SK-N-SH (cell line): ENCODE results near the gene PTPN9. TPM values are rescaled to one million over a fixed set of nuclear protein-coding genes. Genes with fewer than 3 reads are reported as not detected.

Source experiments
- CTCF ChIA-PET: fragments of 300-600, 350-600 bp; formaldehyde crosslinking; extraction: SDS; loops from one replicate; lab custom pipeline; 2021; lab: Yijun Ruan, JAX
- POLR2A ChIA-PET: fragments of 350-600 bp; sonication (Branson Sonifier 250); formaldehyde crosslinking; extraction: SDS; loops from one replicate; lab custom pipeline; 2020; ENCODE audit warnings: antibody characterized with exemption, inconsistent platforms; lab: Yijun Ruan, JAX
- DNase-seq: peaks from one replicate; pipeline ENCODE4 v3.0.0; 2012
- H2AFZ ChIP-seq: fragments of 200-600 bp; sonication (generic); 2 replicates; pipeline ENCODE4 v1.8.1; 2016; ENCODE audit warnings: antibody characterized with exemption, mild to moderate bottlenecking, low read depth
- H3F3A ChIP-seq: fragments of 200-600 bp; sonication (generic); replicated peaks from 2 replicates; pipeline ENCODE3; 2016; ENCODE audit warnings: antibody characterized with exemption, mild to moderate bottlenecking; ENCODE audit not compliant: insufficient read depth
- H3K27ac ChIP-seq, 2 experiments: fragments of 200-500 bp in 1 of 2; fragments of 200-600 bp in 1 of 2; sonication (Bioruptor generic) in 1 of 2; sonication (generic), shearing (Covaris generic) in 1 of 2; 2 replicates each; pipeline versions ENCODE4 v1.5.1 to v1.6.1; 2014 to 2016; ENCODE audit warnings: low read depth in 2 of 2, inconsistent platforms in 1 of 2, low read length in 1 of 2, mild to moderate bottlenecking in 1 of 2, mixed read lengths in 1 of 2
- H3K27me3 ChIP-seq: fragments of 200-600 bp; sonication (generic), shearing (Covaris generic); 2 replicates; pipeline ENCODE4 v1.6.1; 2016; ENCODE audit warnings: mixed run types; ENCODE audit not compliant: insufficient read depth
- H3K36me3 ChIP-seq, 2 experiments: fragments of 200-500 bp in 1 of 2; fragments of 200-600 bp in 1 of 2; sonication (Bioruptor generic) in 1 of 2; sonication (generic) in 1 of 2; replicated peaks in 1 of 2; 2 replicates each; pipeline versions ENCODE3 to v1.5.1; 2014 to 2016; ENCODE audit warnings: low read length in 1 of 2, mild to moderate bottlenecking in 1 of 2; ENCODE audit not compliant: insufficient read depth in 2 of 2, control insufficient read depth in 1 of 2
- H3K4me1 ChIP-seq, 2 experiments: fragments of 200-500 bp in 1 of 2; fragments of 200-600 bp in 1 of 2; sonication (Bioruptor generic) in 1 of 2; sonication (generic), shearing (Covaris generic) in 1 of 2; 2 replicates each; pipeline versions ENCODE4 v1.5.1 to v1.6.1; 2014 to 2016; ENCODE audit warnings: low read depth in 1 of 2, low read length in 1 of 2, mixed run types in 1 of 2; ENCODE audit not compliant: insufficient read depth in 2 of 2, control insufficient read depth in 1 of 2
- H3K4me2 ChIP-seq: fragments of 200-600 bp; sonication (generic), shearing (Covaris generic); 2 replicates; pipeline ENCODE4 v1.6.1; 2017; ENCODE audit warnings: mixed run types
- H3K4me3 ChIP-seq, 2 experiments: fragments of 200-500 bp in 1 of 2; fragments of 200-600 bp in 1 of 2; sonication (Bioruptor generic) in 1 of 2; sonication (generic), shearing (Covaris generic) in 1 of 2; 2 replicates each; pipeline versions ENCODE4 v1.5.1 to v1.8.1; 2014 to 2016; ENCODE audit warnings: low read depth in 2 of 2, inconsistent platforms in 1 of 2, low read length in 1 of 2, mild to moderate bottlenecking in 1 of 2, mixed read lengths in 1 of 2, moderate library complexity in 1 of 2
- H3K79me2 ChIP-seq: fragments of 200-600 bp; sonication (generic); 2 replicates; pipeline ENCODE4 v1.8.1; 2017; ENCODE audit warnings: mild to moderate bottlenecking; ENCODE audit not compliant: insufficient read depth
- H3K9ac ChIP-seq: fragments of 200-600 bp; sonication (generic); 2 replicates; pipeline ENCODE4 v1.6.1; 2017; ENCODE audit warnings: mixed run types
- H3K9me2 ChIP-seq: fragments of 200-600 bp; sonication (generic); 2 replicates; pipeline ENCODE4 v1.6.1; 2017; ENCODE audit warnings: mixed run types
- H3K9me3 ChIP-seq: fragments of 200-600 bp; sonication (generic); 2 replicates; pipeline ENCODE4 v1.6.1; 2017; ENCODE audit warnings: mixed run types, mild to moderate bottlenecking, moderate library complexity
- H4K20me1 ChIP-seq: fragments of 200-600 bp; sonication (generic); 2 replicates; pipeline ENCODE4 v1.6.1; 2017; ENCODE audit warnings: mild to moderate bottlenecking, mixed run types; ENCODE audit not compliant: insufficient read depth
- EP300 ChIP-seq, 2 experiments: IDR thresholded peaks; 2 replicates each; pipeline versions ENCODE4 v1.4.0 to v1.6.1; 2012; ENCODE audit warnings: borderline replicate concordance in 1 of 2, low read depth in 1 of 2, low read length in 1 of 2
- EZH2phosphoT487 ChIP-seq: fragments of 200-600 bp; sonication (generic); IDR thresholded peaks from 2 replicates; pipeline ENCODE4 v1.6.1; 2017; ENCODE audit warnings: low read depth, mixed run types, mild to moderate bottlenecking, antibody characterized with exemption, moderate library complexity, borderline replicate concordance
- FOXM1 ChIP-seq: IDR thresholded peaks from 2 replicates; pipeline ENCODE4 v1.4.0; 2012; ENCODE audit warnings: low read depth, mild to moderate bottlenecking
- GABPA ChIP-seq: IDR thresholded peaks from 2 replicates; pipeline ENCODE4 v1.4.0; 2012; ENCODE audit warnings: low read depth, mild to moderate bottlenecking
- GATA2 ChIP-seq: sonication (generic); formaldehyde crosslinking; IDR thresholded peaks from 2 replicates; pipeline ENCODE4 v1.5.0; 2020; ENCODE audit warnings: mild to moderate bottlenecking, missing genetic modification reagents
- MAX ChIP-seq: IDR thresholded peaks from 2 replicates; pipeline ENCODE4 v1.4.0; 2012; ENCODE audit warnings: low read depth
- MXI1 ChIP-seq: IDR thresholded peaks from 2 replicates; pipeline ENCODE4 v1.6.1; 2012; ENCODE audit warnings: mild to moderate bottlenecking, low read depth, low read length, improper control_type of control experiment
- NFIC ChIP-seq: IDR thresholded peaks from 2 replicates; pipeline ENCODE4 v1.4.0; 2012; ENCODE audit warnings: borderline replicate concordance
- NRF1 ChIP-seq: IDR thresholded peaks from 2 replicates; pipeline ENCODE4 v1.6.1; 2012; ENCODE audit warnings: low read depth, mild to moderate bottlenecking, low read length
- POLR2AphosphoS5 ChIP-seq: IDR thresholded peaks from 2 replicates; pipeline ENCODE4 v1.6.1; 2012; ENCODE audit warnings: low read depth, low read length
- RAD21 ChIP-seq: IDR thresholded peaks from 2 replicates; pipeline ENCODE4 v1.6.1; 2012; ENCODE audit warnings: mild to moderate bottlenecking, low read length
- REST ChIP-seq: IDR thresholded peaks from 2 replicates; pipeline ENCODE4 v1.6.1; 2012; ENCODE audit warnings: mild to moderate bottlenecking, low read depth, low read length, moderate library complexity
- TAF1 ChIP-seq: IDR thresholded peaks from 2 replicates; pipeline ENCODE4 v1.6.1; 2012; ENCODE audit warnings: low read depth, mild to moderate bottlenecking, low read length, moderate library complexity, borderline replicate concordance
- TEAD4 ChIP-seq: IDR thresholded peaks from 2 replicates; pipeline ENCODE4 v1.4.0; 2012; ENCODE audit warnings: mild to moderate bottlenecking, borderline replicate concordance; ENCODE audit not compliant: insufficient read depth
- YY1 ChIP-seq: IDR thresholded peaks from 2 replicates; pipeline ENCODE4 v1.4.0; 2012; ENCODE audit warnings: low read depth, mild to moderate bottlenecking
- ZBTB33 ChIP-seq: IDR thresholded peaks from 2 replicates; pipeline ENCODE4 v1.4.0; 2012; ENCODE audit warnings: low read depth, borderline replicate concordance
- WGBS: methylation state at CpG from one replicate; pipeline ENCODE4 v1.1.6; 2017; ENCODE audit warnings: low lambda C conversion rate; 5-methylcytosine and 5-hydroxymethylcytosine counted together
- polyA plus RNA-seq, 3 experiments: library from polyadenylated mRNA; depleted of rRNA; stranded (reverse); fragments of >200 nt; gene quantifications; 2 replicates each; pipeline ENCODE4 v1.2.3, GENCODE V29; 2012

Gene PTPN9
- polyA plus RNA-seq, 1 of the 3 experiments (the other 2 are of a cell fraction) = 25.9 TPM

GRCh38 chr15:75431682-75432081, 147.4 kb downstream of the PTPN9 start:
- no peak overlapping the region for H2AFZ ChIP-seq
- no peaks in the 10 kb centered on the region for H3K4me1 ChIP-seq
- DNase-seq = no peak
- TF ChIP-seq TEAD4 = no peak
- TF ChIP-seq NRF1 = no peak
- TF ChIP-seq POLR2AphosphoS5 = no peak
- no peak overlapping the region for H3K4me2 ChIP-seq
- H3K79me2 ChIP-seq = peaks cover 99% of the 10 kb centered on the region
- peak overlapping the region in 1 of 2 experiments; percentile 16; a peak in 2 of 4 replicates for H3K27ac ChIP-seq
- peaks cover 19 to 53% of the 10 kb centered on the region in 2 experiments for H3K36me3 ChIP-seq
- no peaks in the 10 kb centered on the region for H3K27me3 ChIP-seq
- peaks cover 55% of the 10 kb centered on the region for H4K20me1 ChIP-seq
- H3K9me3 ChIP-seq = no peaks in the 10 kb centered on the region
- 56% methylated on average over 1 of the region's 1 CpG for WGBS
- no peaks in the 10 kb centered on the region for H3K9me2 ChIP-seq
- ChIA-PET CTCF (no interaction called here), POLR2A (no interaction called here)
- no peak overlapping the region for H3K4me3 ChIP-seq
- H3F3A ChIP-seq = peaks cover 13% of the 10 kb centered on the region
- no peak overlapping the region for H3K9ac ChIP-seq

GRCh38 chr15:75431270-75431669, 147.8 kb downstream of the PTPN9 start:
- Histone ChIP-seq H3K36me3 (peaks cover 20 to 56% of the 10 kb centered on the region in 2 experiments), H3K4me2 (no peak overlapping the region), H3K27me3 (no peaks in the 10 kb centered on the region), H4K20me1 (peaks cover 51% of the 10 kb centered on the region), H3K79me2 (peaks cover 99% of the 10 kb centered on the region), H3K27ac (peak overlapping the region in 1 of 2 experiments; percentile 16; a peak in 1 of 4 replicates), H3K4me1 (no peaks in the 10 kb centered on the region), H3K4me3 (no peak overlapping the region), H2AFZ (no peak overlapping the region), H3K9me3 (no peaks in the 10 kb centered on the region), H3F3A (peaks cover 13% of the 10 kb centered on the region), H3K9me2 (no peaks in the 10 kb centered on the region), H3K9ac (no peak overlapping the region)
- WGBS = 90% methylated on average over 2 of the region's 2 CpGs
- TF ChIP-seq ZBTB33 (no peak), YY1 (no peak), TAF1 (no peak), EP300 (IDR thresholded peaks at IDR 0.05; ENCODE audit: borderline replicate concordance in 1 of 2, low read depth in 1 of 2, low read length in 1 of 2) (no peak)
- no peak for DNase-seq
- CTCF ChIA-PET = no interaction called here
- POLR2A ChIA-PET = no interaction called here

- no peak for DNase-seq
- peaks cover 13% of the 10 kb centered on the region for H3F3A ChIP-seq
- no peak overlapping the region for H3K27ac ChIP-seq
- H3K9me2 ChIP-seq = no peaks in the 10 kb centered on the region
- ChIA-PET CTCF (no interaction called here), POLR2A (no interaction called here)
- peaks cover 99% of the 10 kb centered on the region for H3K79me2 ChIP-seq
- WGBS = 79% methylated on average over 3 of the region's 7 CpGs
- peaks cover 51% of the 10 kb centered on the region for H4K20me1 ChIP-seq
- H3K9me3 ChIP-seq = no peaks in the 10 kb centered on the region
- no peaks in the 10 kb centered on the region for H3K27me3 ChIP-seq
- H3K36me3 ChIP-seq = peaks cover 30 to 60% of the 10 kb centered on the region in 2 experiments
- no peak overlapping the region for H2AFZ ChIP-seq
- H3K4me2 ChIP-seq = no peak overlapping the region
- H3K4me1 ChIP-seq = no peaks in the 10 kb centered on the region
- no peak overlapping the region for H3K9ac ChIP-seq
- H3K4me3 ChIP-seq = no peak overlapping the region
- TF ChIP-seq RAD21 (no peak), EP300 (IDR thresholded peaks at IDR 0.05; ENCODE audit: borderline replicate concordance in 1 of 2, low read depth in 1 of 2, low read length in 1 of 2) (no peak), TAF1 (no peak), REST (no peak), NRF1 (no peak), NFIC (no peak), FOXM1 (no peak), GATA2 (CRISPR knock-in tag) (no peak), EZH2phosphoT487 (no peak), MAX (no peak), GABPA (no peak), MXI1 (no peak)
These were observed 148.9 kb downstream of the PTPN9 start for GRCh38 chr15:75430259-75430658.
